B cell (primary cell): ENCODE measurements around the gene LTA4H.

Source experiments
- CTCF ChIP-seq: fragments of 200-600 bp; IDR thresholded peaks from one replicate; pipeline ENCODE4 v1.8.0; 2022; ENCODE audit warnings: antibody characterized with exemption, mild to moderate bottlenecking
- EZH2 ChIP-seq: IDR thresholded peaks from 2 replicates; pipeline ENCODE4 v1.6.1; 2012; ENCODE audit warnings: borderline replicate concordance, low read depth, mild to moderate bottlenecking, moderate library complexity, low read length; ENCODE audit not compliant: insufficient read depth, poor library complexity, severe bottlenecking

- TF ChIP-seq CTCF = no peak
- TF ChIP-seq EZH2 = no peak
These were observed 79.7 kb downstream of the LTA4H start for GRCh38 chr12:95955549-95956159.
